ENCODE results near the gene GAP43.
A peak's percentile ranks its signal among the peaks of the same experiment; 100 is the strongest.

Gene GAP43

DNA sequence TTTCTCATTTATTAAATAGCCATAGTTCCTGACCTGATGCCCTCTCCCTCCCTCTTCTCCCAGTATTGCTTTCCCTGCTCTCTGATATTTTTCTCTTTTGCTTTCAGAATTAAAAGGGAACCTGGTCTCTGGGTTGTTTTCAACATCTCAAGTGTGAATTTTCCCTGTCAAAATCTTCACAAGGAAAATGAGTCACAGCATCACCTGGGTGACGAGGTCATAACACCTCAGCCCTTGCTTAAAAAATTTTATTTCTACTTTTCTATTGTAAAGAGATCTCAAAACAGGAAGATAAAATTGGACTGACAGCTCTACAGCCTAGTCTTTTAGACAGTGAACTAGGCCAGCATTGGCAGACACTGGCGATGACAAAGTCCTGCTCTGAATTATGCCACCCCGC lies 40.1 kb downstream of the GAP43 start:
- FAIRE-seq, result no peak

DNA sequence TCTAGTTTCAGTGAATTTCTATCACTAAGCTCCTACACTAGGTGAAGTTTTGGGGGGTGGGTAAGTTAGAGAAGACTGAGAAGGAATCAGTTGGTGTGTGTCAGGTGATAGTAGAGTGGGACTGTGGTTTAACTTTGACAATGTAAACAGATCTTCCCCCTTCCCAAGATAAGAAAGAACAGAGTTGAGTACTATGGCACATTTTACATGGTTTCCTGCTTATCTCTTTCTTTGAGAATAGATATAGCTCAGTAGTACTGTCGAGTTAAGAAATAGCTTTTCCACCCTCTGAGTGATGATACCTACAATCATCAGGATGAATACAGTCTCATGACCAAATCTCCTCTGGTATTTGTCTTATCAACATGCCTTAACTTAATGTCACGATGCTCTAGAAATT lies 42.8 kb downstream of the GAP43 start:
- no peak for FAIRE-seq

DNA sequence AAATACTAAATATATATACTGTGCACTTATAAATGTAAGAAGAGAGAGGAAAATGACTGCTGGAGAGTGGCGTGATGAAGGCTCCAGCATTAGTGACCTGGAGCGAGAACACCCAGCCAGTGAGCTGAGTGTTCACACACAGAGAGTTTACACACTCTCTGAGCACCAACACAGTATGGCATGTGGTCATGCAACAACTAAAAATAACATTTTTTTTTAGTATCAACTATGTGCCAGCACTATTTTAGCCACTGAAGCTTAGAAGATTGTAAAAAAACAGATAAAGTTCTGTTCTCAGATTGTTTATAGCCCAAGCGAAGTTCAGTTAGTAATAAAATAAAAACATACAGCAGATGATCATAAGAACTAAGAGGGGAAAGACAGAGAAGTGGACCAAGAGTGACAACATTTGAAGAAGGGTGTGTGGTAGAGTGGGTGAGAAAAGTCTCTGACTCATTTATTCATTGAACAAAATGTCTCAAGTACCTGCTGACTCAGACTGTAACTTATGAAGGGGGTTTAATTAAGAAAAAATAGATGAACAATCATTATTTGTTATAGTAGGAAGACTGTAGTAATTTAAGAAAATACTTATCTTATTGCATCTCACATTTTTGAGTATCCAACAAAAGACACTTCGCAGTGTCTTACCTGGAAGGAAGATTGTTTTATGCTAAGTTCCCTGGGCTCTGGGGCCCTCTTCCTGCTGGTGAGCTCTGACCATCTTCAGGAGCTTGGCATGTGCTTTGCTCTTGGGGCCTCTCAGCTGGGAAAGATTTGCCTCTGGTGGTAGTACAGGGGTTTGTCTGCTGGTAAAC lies 43.8 kb downstream of the GAP43 start:
- no peak for FAIRE-seq

DNA sequence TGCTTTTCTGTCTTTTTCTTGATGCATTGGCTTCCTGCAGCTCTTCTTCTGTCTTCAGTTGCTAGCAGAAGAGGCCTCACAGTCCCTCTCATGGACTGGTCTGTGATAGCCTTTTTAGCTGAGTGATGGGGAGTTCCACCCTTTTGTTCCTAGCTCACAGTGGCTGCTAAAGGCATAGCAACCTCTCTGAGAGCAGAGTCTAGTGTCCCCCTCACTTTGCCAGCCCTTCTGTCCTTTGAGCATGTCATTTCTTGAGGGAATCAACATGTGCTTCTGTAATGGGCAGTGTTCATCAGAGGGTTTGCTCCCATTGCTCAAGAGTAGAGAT lies 44.4 kb downstream of the GAP43 start:
- FAIRE-seq, result no peak

DNA sequence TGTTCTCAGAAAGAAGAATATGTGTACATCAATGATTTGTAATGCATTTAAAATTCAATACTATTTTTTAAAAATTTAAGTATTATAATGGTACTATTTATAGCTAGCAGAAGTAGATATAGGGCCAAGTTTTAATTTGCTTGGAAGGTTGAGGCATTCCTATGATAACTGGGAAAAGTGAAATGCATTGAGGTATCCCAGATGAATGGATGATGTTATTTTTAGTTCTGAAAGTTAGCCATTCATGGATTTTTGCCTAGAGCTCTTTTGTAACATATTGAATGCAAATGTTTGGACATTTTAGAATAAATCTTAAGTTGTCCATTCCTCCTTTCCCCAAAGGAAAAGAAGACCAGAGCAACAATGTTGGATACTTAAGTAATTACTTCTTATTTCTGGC lies 47.6 kb downstream of the GAP43 start:
- no peak for FAIRE-seq

DNA sequence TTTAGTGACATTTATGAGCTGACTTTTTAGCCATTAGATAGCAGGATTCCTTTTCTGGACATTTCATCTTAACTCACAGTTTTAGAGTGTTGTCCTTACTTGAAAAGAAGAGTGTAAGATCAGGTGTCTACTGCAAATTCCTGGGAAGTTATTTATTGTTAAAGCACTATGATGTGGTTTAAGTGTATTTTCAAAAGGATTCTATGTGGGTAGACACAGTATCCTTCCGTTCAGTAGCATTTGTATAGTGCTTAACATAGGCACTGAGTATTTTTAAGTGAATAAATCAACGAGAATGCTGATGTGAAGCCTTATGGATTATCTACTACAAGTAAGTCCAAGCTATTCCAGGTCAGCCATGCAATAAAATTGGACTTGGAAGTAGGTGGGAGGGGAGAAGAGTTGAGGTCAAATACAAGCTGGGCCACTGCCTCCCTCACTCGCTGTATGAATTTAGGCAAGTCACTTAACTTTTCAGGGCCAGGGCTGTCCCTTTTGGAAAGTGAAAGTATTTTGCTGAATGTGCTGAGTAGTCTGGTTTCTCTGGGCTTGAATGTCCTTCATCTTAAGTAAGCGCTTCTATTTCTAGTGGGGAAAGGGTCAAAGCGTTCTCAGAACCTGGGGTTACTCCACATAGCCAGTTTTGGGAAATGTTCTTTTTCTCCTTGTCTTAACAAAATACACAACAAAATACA lies 48.6 kb downstream of the GAP43 start:
- no peak for FAIRE-seq

DNA sequence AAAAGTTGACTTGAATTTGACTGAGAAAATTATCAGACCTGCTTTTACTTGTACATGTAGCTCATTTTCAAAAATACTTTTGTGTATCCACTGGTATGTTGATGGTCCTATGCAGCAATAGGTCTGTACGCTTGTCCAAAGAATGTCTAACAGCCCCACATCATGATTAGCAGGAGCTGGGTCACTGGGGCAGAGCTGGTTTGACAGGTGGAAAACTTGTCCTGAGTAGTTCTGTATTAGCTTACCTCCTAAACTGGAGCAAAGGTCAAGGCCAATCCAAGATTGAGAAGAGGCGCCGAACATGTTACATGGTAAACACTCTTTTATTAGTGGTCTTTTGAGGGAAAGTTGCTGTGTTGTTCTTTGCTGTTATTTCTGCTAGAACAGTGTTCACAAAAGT lies 50.6 kb downstream of the GAP43 start:
- FAIRE-seq, result no peak

DNA sequence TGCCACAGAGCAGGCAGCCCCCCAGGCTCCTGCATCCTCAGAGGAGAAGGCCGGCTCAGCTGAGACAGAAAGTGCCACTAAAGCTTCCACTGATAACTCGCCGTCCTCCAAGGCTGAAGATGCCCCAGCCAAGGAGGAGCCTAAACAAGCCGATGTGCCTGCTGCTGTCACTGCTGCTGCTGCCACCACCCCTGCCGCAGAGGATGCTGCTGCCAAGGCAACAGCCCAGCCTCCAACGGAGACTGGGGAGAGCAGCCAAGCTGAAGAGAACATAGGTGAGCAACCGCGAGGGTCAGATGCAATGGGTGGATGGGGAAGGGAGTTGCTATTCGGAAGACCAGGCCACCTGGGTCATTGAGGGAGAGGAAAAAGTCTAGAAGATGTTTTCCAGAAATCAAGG lies 53.0 kb downstream of the GAP43 start:
- FAIRE-seq, result no peak

DNA sequence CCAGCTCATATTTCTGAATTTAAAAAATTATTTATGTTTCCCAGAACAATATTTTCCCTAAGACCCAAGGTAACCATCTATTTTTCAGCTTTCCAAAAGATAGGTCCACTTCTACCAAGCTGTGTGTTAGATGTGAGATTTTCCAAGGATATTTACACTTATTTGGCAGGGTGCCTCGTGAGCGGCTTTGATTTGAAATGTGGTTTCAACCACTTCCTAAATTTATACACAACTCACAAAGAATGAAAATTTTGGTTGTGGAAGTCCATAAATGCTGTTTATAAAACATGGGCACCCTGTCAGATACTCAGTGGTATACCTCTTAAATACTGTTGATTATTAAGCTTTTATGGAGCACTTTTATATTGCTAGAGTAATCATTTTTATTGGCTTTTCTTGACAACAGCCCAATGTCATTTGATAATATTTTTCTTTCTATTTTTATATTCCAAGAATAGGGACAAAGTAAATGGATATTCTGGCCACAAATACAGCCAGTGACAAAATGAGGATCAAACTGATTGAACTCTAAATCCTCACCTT lies 57.6 kb downstream of the GAP43 start:
- FAIRE-seq, result no peak

DNA sequence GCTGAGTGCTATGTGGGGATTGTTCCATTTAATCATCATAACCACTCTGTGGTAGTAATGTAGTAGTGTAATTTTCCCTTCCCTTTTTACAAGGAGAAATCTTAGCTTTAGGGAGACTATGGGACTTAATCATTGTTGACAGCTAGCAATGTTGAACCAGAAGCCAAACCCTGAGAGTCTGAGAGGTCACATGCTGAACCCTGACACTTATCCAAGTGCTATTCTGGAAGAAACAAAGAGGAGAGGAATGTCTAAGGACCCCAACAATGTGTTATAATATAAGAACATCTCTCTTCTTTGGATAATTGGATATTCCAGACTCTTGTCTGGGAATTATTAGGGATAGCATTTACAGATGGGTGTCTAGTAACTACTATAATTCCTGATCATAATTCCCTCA lies 58.4 kb downstream of the GAP43 start:
- no peak for FAIRE-seq

DNA sequence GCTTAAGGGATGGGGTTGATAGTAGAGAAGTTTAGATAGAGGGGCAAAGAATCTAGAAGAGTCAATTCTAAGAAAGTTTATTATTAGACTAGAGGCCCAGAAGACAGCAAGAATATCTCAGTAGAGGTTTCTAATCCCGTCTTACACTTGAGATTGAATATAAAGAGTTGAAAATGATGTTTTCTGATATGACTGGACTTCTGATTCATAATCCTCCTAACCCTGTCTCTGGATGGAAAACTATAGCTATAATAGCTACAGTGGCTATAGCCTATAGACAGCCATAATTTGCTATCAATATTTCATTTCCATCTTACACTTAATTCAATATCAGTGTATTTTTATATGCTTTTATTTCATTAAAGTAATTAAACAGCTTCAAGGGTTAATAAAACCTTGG lies 60.0 kb downstream of the GAP43 start:
- no peak for FAIRE-seq

DNA sequence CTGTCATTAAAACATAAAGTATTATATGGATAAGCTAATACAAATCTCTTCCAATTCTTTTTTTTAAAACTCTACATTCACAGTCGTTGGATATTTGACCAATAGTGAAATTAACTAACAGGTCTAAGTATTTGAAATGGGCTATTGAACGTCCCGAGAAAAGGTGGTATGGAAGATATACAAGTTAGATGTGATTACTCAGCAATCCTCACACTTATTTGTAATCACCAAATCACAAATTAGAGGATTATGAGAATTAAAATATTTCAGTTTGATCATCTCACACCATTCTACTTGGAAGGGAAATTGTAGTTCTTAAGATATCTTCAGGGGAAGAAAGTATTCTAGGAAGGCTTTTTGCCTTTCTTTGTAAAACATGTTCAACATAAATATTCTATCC lies 60.5 kb downstream of the GAP43 start:
- FAIRE-seq, result no peak

DNA sequence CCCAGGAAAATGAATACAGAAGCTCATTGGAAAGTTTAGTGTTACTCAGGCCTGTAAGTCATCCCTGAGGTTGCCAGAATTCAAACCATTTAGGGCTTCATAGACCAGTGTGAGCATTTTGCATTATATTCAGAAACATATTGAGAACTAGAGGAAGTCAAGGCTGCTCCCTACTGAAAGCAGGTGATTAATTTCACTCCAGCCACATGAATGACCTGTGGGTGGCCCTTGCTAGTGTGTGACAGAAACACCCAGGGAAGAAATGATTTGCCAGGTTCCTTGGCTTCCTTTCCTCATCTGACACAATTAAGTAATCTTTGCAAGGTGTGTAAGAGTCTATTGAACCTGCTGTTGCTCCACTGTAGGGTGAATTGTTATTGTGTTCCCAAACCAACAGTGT lies 61.8 kb downstream of the GAP43 start:
- no peak for FAIRE-seq

DNA sequence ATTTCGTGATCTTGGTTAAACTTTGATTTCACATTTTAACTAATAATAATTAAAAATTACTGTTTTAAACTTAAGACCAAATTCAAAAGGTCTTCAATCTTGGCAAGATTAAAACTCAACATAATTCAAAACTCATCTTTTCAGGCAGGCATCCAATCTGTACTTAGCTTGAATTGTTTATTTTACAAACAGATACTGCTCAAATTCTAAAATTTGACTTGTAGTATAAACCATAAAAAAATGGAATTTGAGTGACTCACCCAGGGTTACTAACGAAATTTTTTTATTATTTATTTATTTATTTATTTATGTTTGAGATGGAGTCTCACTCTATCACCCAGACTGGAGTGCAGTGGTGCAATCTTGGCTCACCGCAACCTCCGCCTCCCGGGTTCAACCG lies 64.4 kb downstream of the GAP43 start:
- no peak for FAIRE-seq

DNA sequence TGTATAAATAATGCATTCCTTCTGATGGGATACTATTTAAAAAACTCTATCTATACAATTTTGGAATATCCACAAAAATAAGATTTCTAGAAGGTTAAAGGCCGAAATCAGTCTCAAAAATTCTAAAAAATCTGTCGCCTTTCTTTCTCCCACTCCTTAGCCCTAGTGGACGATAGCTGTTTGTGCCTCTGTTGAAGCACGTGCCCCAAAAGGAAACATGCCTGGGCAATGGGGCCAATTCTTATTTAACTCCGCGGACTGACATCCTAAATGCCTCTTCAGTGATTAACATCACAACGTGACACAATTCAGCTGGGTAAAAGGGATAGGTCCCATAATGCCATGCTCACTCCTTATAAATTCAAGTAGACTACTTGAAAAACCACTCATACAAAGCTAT lies 65.1 kb downstream of the GAP43 start:
- FAIRE-seq, result no peak

DNA sequence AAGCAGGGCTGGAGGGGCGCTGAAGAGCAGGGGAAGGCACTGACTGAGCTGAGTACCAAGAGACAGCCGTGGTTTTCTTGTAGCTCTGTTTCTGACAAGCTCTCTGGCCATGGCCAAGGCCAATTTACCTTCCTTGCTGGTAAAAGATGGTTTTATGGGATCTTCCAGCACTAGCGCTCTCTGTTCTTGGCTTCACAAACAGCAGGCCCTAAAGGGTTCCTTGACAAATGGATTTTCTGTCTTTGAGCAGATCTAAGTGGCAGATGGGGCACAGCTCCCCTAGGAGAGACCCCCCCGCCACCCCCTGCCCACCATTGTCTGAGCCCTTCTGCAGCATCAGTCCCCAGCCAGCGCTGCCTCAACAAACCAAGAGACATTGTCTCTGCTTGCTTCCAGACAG lies 66.6 kb downstream of the GAP43 start:
- FAIRE-seq, result no peak

DNA sequence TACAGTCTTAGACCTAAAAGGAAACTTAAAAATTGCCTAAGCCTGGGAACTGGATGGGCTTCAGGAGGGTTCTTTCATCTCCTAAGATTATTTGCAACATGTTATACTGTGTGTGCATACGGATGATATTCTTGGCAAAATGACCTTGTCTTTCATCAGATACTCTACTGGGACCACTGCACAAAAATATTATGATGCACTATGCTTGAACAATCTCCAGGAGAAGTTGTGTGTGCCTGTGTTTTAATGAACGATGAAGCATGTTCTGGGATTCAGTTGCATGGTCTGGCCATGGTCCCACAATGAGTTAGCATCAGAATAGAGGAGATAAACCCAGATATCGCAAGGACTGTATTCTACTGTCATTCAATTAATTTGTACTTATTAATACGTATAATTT lies 68.7 kb downstream of the GAP43 start:
- FAIRE-seq, result no peak

DNA sequence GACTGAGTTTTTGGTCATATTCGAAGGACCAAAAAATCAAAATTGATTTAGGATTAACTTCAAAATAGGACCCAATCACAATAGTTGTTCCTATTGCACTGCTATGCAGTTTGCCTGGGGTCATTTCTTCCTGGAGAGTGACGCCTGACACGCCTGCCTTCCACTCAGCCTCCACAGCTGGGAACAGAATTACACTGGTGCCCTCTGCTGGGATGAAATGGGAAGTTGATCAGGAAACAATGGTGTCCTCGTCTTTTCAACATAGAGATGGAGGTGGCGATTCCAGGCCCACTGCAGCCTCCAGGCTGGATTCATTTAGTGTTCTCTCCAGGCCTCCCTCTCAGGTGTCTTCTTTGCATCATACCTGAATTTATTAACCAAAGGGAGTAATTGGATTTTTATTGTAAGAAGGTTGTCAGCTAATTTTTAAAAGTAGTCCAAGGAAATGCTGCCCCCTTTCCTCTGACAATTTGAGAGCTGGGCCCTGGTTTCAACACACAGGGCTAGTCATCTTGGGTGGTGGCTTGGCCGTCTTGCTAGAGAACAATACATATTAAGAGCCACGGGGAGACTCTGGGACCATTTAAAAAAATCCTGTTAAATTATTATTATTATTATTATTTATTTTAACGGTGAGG lies 69.7 kb downstream of the GAP43 start:
- FAIRE-seq, result peak; percentile 54

DNA sequence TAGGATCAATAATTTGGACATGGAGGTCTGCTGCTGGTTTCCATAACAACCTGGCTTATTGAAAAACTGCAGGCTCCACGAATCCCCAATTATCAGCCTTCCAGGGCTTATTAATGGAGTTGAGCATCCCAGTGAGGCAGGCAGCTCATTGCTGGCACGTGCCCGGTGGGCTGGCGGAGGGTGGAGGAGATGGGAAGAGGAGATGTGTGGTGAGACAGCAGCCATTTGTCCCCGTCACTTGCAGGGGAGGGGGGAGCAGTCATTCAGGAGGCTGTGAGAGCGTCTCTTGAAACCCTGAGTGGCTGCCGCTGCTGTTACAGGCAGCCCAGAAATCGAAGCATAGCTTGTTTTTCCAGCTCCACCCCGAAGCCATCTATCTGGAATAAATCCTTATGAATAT lies 70.6 kb downstream of the GAP43 start:
- no peak for FAIRE-seq

DNA sequence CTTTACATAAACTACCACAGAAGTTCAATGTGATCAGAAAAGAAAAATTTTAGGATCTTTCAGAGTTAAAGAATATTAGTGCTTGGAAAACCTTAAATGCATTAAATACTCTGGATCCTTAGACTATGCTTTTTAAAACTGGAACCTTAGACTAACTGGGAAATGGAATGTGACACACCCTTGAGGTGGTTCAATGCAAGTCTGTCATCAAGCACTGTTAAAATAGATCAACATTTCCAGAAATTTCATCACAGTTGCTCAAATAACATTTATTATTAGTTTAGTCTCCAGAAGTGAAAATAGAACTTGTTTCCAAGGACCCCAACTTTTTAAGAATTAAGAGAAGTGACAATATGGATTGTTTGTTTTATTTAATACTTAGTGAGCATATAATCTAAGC lies 71.8 kb downstream of the GAP43 start:
- no peak for FAIRE-seq

DNA sequence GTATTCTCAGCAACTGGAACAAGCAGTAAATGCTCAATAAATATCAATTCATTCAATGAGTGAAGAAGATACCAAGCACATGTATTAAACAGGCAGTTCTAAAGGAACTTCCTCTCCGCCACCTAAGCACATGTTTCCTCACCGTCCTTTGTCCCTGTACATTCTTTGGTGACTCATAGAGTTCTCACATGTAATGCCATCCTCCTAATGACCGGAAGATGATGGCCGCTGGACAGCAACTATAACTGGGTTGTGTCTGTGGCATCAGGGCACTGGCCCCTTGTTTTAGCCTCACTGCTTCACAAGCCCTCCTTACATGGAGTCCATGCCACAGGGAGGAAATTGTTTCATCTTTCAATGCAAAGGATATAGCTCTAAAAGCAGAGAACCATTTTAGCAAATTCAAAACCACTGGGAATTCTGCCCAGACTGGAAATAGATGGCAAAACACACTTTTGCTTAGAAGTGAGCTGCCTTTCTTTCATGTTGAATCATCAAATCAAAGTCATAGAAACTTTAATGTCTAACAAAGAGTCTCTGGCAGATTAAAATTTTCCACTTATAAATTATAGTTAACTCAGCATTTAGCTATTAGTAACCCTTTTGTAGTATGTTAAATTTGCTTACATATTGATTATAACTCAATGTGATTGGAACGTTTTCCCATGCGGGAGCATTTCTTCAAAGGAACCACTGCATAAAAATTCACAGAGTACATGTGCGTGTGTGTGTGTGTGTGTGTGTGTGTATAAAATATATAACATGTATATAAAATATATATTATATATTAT lies 74.1 kb downstream of the GAP43 start:
- no peak for FAIRE-seq

DNA sequence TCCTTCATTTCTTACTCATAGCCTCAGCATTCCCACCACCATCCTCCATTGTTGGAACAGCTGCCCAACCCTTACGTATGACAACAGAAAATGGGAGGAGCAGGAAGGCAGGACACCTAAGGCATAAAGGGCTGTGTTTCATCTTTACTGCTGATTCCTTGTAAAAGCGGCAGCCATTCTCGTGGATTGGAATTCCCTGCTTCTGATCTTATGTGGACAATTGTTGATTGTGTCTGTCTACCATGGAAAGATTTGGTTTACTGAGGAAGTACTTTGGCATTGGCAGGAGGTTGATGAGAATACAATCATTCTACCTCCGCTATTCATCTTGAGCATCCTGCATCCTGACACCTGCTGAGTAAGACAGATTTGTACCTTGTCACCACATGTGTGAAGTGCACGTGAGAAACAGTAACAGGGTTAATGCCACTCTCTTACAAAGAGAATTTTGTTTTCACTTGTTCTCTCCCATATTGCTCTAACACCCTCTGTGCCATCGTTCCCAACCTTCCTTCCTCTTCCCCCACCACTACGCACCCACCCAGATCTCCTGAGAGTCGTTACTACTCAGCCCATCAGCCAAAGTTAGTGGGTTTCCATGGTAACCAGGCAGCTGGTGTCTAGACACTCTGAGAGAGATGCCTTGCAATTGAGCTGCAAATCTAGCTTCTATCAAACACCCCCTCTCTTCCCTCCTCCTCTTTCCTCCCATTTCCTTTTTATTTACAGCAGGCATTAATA lies 75.7 kb downstream of the GAP43 start:
- no peak for FAIRE-seq
